Lower lobe of right lung (tissue), 2 donors: ENCODE data around the gene FGD5. TPM values are rescaled to one million over a fixed set of nuclear protein-coding genes. Genes with fewer than 3 reads are reported as not detected.

ENCODE experiments used
- ATAC-seq, 2 donors: fragments of 200-7000 bp; cut with Tn5 transposase; one replicate each; pipeline ENCODE4 v1.9.1; 2020 to 2022; ENCODE audit warnings: mild to moderate bottlenecking in 2 of 2, moderate library complexity in 2 of 2
- DNase-seq: peaks from one replicate; pipeline ENCODE4 v3.0.0-alpha.2; 2020
- H3K27ac ChIP-seq: fragments of 200-600 bp; one replicate; pipeline ENCODE4 v1.8.0; 2022
- H3K27me3 ChIP-seq: fragments of 200-600 bp; one replicate; pipeline ENCODE4 v1.8.0; 2022; ENCODE audit warnings: low read depth
- H3K36me3 ChIP-seq: fragments of 200-600 bp; one replicate; pipeline ENCODE4 v1.8.0; 2022; ENCODE audit warnings: mild to moderate bottlenecking
- H3K4me1 ChIP-seq: fragments of 200-600 bp; one replicate; pipeline ENCODE4 v1.8.0; 2022
- H3K4me3 ChIP-seq: fragments of 200-600 bp; one replicate; pipeline ENCODE4 v1.8.0; 2022; ENCODE audit warnings: mild to moderate bottlenecking
- H3K9me3 ChIP-seq: fragments of 200-600 bp; one replicate; pipeline ENCODE4 v1.8.0; 2022
- intact Hi-C: fragments of 100-400 bp; cut with DNase I; formaldehyde crosslinking; loops from one replicate; pipeline ENCODE4 v1.11.0; 2022
- total RNA-seq: library from RNA; stranded (reverse); fragmentation: NEBNext Ultra II Directional; extraction: Animal tissue kit (Norgen Biotek cat#: 25700); gene quantifications from one replicate; pipeline ENCODE4 v1.2.1, GENCODE V29; 2021
- TF ChIP-seq, protein P1 (sequence below): fragments of 200-600 bp; IDR thresholded peaks from one replicate; pipeline ENCODE4 v1.8.0; 2022; ENCODE audit warnings: antibody characterized with exemption, mild to moderate bottlenecking
- donor health status: DM: no; HTN: yes; CAD: no; lungs with severe emphysema.

The FGD5 gene
- total RNA-seq, 1 donor from 2014 or later: 85.0 TPM

- Histone ChIP-seq H3K27me3 (no peaks in the 10 kb centered on the region), H3K27ac (no peak overlapping the region)
- TF ChIP-seq, protein P1, sequence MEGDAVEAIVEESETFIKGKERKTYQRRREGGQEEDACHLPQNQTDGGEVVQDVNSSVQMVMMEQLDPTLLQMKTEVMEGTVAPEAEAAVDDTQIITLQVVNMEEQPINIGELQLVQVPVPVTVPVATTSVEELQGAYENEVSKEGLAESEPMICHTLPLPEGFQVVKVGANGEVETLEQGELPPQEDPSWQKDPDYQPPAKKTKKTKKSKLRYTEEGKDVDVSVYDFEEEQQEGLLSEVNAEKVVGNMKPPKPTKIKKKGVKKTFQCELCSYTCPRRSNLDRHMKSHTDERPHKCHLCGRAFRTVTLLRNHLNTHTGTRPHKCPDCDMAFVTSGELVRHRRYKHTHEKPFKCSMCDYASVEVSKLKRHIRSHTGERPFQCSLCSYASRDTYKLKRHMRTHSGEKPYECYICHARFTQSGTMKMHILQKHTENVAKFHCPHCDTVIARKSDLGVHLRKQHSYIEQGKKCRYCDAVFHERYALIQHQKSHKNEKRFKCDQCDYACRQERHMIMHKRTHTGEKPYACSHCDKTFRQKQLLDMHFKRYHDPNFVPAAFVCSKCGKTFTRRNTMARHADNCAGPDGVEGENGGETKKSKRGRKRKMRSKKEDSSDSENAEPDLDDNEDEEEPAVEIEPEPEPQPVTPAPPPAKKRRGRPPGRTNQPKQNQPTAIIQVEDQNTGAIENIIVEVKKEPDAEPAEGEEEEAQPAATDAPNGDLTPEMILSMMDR: no peak
These were observed 41.1 kb downstream of the FGD5 start for GRCh38 chr3:14859880-14860279.

GRCh38 chr3:14861031-14861430, 42.3 kb downstream of the FGD5 start:
- intact Hi-C loops: no loop called here
- DNase-seq (no peak), ATAC-seq (peak; percentile 11 to 36)
- Histone ChIP-seq H3K27me3 (no peaks in the 10 kb centered on the region), H3K27ac (peak overlapping the region; percentile 78), H3K9me3 (no peaks in the 10 kb centered on the region), H3K36me3 (peaks cover 9% of the 10 kb centered on the region), H3K4me1 (peaks cover 37% of the 10 kb centered on the region), H3K4me3 (no peak overlapping the region)
- TF ChIP-seq, protein P1: no peak

More at GRCh38 chr3:14859880-14860279, 41.1 kb downstream of the FGD5 start:
- Histone ChIP-seq H3K9me3 (no peaks in the 10 kb centered on the region), H3K36me3 (peaks cover 8% of the 10 kb centered on the region), H3K4me3 (no peak overlapping the region), H3K4me1 (peaks cover 37% of the 10 kb centered on the region)
- no peak for DNase-seq
- intact Hi-C loops: no loop called here
- no peak for ATAC-seq

- TF ChIP-seq, protein P1: no peak
- ATAC-seq (peak; percentile 15 to 18), DNase-seq (no peak)
- no peak overlapping the region for H3K4me3 ChIP-seq
- H3K36me3 ChIP-seq: peaks cover 9% of the 10 kb centered on the region
- H3K4me1 ChIP-seq: peaks cover 37% of the 10 kb centered on the region
- no peaks in the 10 kb centered on the region for H3K27me3 ChIP-seq
- no peaks in the 10 kb centered on the region for H3K9me3 ChIP-seq
- intact Hi-C loops: no loop called here
- peak overlapping the region; percentile 78 for H3K27ac ChIP-seq
These were observed 42.9 kb downstream of the FGD5 start for GRCh38 chr3:14861446-14862302.

- Histone ChIP-seq H3K27me3 (no peaks in the 10 kb centered on the region), H3K4me1 (peaks cover 37% of the 10 kb centered on the region), H3K4me3 (no peak overlapping the region), H3K9me3 (no peaks in the 10 kb centered on the region), H3K27ac (peak overlapping the region; percentile 78), H3K36me3 (peaks cover 9% of the 10 kb centered on the region)
- intact Hi-C loops: no loop called here
- DNase-seq (no peak), ATAC-seq (no peak)
- TF ChIP-seq, protein P1: no peak
These were observed 43.5 kb downstream of the FGD5 start for GRCh38 chr3:14862303-14862660.

DNA sequence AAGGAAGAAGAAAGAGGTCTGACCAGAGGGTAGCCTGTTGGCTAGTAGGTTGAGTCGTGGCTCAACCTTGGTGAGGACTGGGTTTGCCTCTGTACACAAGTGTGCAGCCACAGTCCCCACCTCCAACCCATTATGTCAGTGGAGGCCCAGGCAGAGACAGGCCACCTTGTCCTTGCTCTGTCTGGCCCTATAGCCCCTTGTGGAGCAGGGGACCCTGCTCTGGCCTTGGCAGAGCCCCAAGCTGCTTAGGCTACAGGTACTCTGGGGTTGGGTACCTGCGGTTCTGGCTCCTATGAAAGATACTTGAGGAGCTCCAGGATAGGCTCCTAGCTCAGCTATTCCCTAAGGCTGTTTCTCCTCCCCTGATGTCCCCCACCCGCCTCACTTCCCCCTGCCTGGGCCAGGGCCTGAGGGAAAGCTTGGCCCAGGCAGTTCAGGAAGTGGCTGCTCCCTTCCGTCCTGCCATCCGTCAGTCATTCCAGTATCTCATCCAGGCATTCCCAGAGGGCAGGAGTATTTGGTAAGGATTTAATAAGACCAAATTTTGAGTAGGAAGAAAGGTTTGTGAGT, 44.0 kb downstream of the FGD5 start:
- peak overlapping the region; percentile 78 for H3K27ac ChIP-seq
- DNase-seq: no peak

More for the DNA sequence above, 44.0 kb downstream of the FGD5 start:
- ATAC-seq: peak in 1 of 2 donors; percentile 21
- H3K4me1 ChIP-seq: peaks cover 37% of the 10 kb centered on the region
- no peaks in the 10 kb centered on the region for H3K27me3 ChIP-seq
- no peak overlapping the region for H3K4me3 ChIP-seq
- TF ChIP-seq, protein P1: no peak
- no peaks in the 10 kb centered on the region for H3K9me3 ChIP-seq
- H3K36me3 ChIP-seq: peaks cover 9% of the 10 kb centered on the region
- intact Hi-C loops: no loop called here
